Smooth muscle cell of the brain vasculature (primary cell): ENCODE measurements around the gene HNRNPH1.
"Not testable (repeated sequence)": the region's sequence is repeated elsewhere in the genome, so short reads cannot be mapped to it uniquely, and the experiment has no call there.

Experiments
- DNase-seq: peaks from one replicate; pipeline ENCODE4 v3.0.0-alpha.2; 2012; ENCODE audit warnings: low read depth, low spot score

The HNRNPH1 gene, protein sequence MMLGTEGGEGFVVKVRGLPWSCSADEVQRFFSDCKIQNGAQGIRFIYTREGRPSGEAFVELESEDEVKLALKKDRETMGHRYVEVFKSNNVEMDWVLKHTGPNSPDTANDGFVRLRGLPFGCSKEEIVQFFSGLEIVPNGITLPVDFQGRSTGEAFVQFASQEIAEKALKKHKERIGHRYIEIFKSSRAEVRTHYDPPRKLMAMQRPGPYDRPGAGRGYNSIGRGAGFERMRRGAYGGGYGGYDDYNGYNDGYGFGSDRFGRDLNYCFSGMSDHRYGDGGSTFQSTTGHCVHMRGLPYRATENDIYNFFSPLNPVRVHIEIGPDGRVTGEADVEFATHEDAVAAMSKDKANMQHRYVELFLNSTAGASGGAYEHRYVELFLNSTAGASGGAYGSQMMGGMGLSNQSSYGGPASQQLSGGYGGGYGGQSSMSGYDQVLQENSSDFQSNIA

DNA sequence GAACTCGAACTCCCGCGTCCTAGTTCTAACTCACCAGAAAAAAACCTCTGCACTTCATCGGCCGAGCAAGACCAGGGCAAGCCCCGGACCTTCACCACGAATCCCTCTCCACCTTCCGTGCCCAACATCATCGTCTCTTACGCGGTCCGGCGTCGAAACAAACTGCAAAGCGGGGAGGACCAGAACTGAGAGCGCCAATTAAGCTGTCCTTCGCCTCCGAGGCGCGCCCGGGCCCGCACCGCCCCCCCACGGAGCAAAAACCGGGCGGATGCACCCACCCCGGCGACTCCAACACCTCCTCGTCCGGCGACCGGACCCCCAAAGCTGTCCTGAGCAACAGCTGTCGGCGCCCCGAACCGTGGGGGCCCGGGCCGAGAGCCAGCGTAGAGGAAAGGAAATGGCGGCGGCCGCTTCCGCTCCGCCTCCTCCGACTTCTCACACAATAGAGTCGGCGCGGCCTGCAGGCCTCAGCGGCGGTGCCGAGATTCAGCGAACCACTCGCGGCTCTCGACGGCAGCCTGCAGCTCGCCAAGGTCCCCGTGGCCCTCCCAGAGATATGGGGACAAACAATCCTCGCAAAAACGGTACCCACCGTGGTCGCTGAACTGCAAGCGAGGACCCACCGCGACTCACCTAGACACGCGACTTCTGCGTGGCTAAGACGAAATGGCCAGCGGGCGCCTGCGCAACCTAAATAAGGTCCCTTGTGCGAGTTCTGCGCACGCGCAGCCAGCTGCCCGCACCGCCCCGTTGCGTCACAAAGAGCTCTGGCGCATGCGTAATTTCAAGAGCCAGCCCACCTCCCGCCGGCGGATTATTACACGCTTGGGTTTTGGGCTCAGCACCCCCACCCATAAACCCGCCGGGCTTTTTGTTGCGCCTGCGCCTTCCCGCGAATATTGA lies at the start of gene HNRNPH1:
TSS of gene HNRNPH1 (minus strand) at position 669 of the 903 bp plus-strand sequence. CDS start at position 131, 538 bp downstream.
- peak; percentile 99 for DNase-seq

DNA sequence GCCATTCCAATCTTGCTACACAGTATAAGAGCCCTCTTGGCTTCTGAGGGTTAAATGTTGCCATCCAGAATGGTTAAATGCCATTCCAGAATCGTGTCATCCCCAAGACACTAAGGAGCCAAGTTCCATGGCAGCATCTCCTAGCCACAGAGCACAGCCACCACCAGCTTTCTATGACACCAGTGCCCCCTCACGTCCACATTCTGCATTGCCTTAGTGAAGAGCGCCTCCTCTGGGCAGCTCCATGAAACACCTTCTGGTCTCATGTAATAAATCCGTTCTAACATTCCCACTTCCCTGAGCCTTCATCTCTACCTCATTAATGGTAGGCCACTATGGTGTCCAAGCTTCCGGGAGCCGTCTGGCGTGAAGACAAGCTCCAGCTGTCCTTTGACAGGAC lies 44.9 kb upstream of the HNRNPH1 start:
- DNase-seq = peak; percentile 26

DNA sequence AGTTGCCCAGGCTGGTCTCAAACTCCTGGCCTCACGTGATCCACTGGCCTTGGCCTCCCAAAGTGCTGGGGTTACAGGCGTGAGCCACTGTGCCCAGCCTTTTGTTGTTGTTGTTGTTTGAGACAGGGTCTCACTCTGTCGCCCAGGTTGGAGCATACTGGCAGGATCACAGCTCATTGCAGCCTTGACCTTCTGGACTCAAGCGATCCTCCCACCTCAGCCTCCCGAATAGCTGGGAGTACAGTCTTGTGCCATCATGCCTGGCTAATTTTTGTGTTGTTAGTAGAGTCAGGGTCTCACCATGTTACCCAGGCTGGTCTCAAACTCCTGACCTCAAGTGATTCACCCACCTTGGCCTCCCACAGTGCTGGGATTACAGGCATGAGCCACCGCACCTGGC lies 38.2 kb upstream of the HNRNPH1 start:
- DNase-seq = not testable (repeated sequence)

DNA sequence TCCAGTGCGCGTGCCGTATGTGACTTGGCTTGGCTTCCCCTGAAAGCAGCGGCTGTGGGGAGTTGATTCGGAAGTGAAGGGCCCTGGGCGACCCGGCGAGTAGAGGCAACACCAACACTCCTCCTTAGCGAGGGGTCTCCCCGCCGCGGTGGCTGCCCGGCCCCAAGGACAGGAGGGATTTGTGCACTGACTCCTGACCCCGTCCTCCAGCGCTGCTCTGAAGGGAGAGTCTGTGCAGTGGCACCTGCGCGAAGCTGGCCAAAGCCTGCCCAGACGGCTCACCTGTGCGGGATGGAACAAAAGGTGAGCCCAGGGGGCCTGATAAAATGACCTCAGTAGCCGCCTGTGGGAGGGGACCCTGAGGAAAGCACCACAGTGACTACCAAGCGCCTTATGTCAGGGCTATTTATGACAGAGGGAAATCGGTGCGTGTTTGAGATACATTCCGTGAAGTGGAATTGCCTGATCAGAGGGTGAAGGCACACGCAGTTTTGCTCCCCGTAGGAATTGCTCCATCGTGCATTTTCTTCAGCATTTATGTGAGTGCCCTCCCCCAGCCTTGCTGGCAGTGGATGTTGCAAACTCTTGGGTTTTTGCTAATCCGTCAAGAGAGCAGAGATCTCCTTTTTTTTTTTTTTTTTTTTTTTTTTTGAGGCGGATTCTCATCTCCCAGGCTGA lies 34.8 kb upstream of the HNRNPH1 start:
- DNase-seq = not testable (repeated sequence)

DNA sequence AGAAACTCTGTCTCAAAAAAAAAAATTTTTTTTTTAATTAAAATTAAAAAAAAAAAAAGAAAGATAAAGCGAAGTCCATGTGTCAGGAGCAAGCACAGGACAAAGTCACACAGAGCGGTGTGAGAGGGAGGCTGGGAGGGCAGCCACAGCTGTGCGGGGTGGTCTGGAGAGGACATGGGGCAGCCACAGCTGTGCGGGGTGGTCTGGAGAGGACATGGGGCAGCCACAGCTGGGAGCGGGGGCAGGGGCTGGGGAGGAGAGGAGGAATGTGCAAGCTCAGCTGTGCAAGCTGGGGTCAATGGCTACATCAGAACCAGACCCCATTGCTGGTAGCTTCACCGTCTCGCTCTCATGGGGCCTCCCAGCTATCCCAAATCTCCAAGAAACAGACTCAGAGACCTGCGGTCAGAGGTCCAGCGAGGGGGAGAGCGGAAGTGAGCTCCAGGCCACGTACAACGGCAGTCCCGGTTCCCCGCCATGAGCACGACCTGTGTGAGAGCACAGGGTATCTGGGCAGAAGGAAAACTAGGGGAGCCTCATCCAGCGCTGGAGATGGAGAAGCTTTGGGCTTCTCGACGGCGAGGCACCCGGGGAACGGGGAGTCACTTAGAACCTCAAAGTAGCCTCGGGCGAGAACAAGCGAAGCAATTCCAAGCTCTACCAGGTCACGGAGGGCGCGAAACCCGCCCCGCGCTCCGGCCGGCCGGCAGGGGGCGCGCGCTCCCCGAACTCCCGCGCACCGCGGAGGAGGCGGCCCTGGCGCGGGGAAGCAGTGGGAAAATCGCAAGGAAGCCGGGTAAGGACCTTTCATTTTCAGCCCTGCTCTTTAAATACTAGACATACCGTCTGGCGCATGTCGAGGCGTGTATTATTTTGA lies 34.1 kb upstream of the HNRNPH1 start:
- not testable (repeated sequence) for DNase-seq

DNA sequence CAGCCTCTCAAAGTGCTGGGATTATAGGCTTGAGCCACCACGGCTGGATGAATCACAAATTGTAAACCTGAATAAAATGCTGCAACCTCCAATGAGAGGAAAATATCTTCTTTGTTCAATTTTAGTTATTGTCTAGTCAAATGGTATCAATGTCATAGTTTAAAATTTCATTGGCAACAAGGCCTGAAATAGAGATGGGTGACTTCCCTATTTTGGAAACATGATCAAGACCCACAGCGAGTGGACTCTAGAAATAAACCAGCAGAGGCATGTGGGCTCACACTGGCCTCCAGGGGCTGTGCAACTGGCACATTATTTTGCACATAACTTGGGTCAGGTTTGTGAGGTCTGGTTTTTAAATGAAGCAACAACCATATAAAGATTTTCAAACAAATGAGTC lies 29.7 kb upstream of the HNRNPH1 start:
- not testable (repeated sequence) for DNase-seq

DNA sequence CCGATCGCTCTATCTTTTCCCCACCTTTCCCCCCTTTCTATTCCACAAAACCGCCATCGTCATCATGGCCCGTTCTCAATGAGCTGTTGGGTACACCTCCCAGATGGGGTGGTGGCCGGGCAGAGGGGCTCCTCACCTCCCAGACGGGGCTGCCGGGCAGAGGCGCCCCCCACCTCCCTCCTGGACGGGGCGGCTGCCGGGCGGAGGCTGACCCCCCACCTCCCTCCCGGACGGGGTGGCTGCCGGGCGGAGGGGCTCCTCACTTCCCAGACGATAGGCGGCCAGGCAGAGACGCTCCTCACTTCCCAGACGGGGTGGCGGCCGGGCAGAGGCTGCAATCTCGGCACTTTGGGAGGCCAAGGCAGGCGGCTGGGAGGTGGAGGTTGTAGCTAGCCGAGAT lies 26.8 kb upstream of the HNRNPH1 start:
- not testable (repeated sequence) for DNase-seq

DNA sequence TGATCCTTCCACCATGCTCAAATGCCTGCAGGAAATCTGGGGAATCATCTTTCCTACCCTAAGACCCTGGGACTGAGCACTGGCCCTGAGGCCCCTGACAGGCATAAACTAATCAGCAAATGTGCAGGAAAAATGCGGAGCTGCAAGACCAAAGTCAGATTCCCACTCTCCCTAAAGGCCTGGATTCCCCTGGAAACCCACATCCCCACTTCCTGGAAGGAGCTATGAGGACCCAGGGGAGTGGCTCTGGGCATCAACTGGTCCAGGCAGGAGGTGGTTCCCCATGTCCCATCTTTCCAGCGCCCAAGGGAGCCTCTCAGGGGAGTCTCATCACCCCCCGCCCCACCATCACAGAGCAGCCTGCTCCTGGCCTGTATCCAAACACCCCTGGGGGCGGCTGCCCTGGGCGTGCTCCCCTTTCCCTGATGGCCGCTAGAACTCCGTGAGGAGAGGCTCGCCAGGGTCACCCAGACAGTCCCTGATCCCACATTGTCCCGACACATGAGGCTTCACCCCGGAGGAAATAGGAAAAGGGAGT lies 25.8 kb upstream of the HNRNPH1 start:
- DNase-seq = not testable (repeated sequence)

DNA sequence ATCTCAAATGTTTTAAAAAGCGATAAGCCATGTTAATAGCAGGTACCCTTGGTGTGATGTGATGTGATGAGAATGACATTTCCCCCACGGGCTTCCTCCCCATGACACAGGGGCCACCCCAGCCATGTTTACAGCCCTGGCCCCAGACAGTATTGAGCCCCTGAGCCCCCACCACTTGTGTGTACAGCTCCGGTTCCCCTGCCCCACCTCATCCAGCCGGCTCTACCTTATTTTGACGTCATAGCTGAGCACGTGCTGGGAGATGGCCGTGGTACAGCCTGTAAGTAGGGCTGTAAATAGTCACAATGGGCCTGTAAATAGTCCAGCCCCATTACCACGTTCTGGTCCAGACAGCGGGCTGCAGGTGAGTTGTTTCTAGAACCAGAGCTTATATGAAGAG lies 24.9 kb upstream of the HNRNPH1 start:
- no peak for DNase-seq

DNA sequence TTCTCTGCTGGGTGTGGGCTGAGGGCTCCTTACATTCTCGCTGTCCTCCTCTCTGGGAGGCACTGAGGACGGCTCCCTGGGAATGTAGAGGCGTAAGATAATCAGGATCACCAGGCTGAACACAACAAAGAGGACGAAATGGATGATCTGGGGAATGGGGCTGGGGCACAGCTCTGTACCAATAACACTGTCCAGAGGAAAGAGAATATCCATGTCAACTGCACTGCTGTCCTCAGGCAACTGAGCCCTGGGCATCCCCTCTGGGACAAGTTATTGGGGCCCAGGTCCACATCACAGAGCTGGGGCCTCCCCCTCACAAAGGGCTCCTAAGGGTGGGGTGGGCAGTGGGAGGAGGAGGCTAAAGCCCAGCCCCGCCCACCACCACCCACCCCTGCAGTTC lies 21.3 kb upstream of the HNRNPH1 start:
- DNase-seq = not testable (repeated sequence)

DNA sequence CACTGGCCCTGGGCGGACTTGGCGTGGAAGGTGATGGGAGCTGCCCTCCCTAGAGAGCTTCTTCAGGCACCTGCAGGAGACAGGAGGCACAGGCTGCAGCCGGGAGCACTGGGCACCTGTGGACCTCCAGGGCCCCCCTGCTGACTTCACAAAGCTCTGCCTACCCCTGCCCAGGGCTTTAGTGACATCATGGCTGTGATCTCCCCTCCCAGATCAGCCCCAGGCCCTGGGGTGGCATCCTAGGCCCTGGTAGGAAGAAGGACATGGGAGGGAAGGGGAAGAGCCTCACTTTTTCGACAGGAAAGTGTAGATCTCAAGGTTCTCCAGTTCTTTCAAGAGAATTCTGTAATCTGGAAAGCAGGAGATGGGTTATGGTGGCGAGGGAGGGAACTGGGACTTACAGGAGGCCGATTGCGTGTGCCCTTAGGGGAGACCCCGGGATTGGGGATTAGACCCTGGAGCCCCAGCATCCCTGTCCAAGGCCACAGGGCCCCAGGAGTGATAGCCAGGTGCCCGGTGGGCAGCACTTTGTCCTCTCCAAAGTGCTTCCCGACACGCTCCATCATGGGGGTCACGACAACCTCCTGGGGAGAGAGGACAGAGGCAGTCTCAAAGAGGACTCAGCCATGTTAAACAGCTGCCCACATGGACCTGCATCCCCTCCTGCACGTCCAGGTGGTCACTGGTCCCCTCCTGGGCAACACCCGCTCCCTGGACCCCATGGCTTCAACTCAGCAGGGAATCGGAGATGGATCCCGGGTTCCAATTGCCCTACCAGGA lies 19.9 kb upstream of the HNRNPH1 start:
- DNase-seq = not testable (repeated sequence)

DNA sequence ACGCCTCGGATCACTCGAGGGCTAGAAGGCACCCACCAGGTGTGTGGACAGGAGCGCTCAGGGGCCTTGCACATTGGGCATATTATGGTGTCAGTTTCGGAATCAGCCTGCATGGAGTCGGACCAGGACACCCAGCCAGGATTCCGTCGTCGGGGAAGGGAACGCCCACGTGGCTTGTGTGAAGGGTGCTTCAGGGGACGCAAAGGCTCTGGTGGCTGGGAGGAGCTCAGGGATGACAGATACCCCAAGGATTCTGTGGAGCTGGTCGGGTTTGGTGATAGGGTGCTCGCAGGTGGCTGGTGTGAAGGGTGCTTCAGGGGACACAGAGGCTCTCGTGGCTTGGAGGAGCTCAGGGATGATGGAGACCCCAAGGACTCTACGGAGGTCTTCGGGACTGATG lies 19.2 kb upstream of the HNRNPH1 start:
- DNase-seq = not testable (repeated sequence)

DNA sequence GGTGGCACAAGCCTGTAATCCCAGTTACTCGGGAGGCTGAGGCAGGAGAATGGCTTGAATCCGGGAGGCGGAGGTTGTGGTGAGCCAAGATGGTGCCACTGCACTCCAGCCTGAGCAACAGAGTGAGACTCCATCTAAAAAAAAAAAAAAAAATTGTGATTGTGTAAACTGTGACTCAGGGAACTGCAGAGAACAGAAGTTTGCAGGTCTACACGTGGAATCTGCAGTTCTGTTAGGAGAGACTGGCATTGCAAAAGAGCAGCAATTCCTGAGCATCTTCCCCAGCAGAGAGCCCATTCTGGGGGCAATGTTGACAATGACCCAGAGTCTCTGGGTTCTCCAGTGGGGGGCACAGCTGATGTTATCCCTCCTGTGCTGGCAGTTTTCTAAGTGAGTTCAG lies 18.3 kb upstream of the HNRNPH1 start:
- not testable (repeated sequence) for DNase-seq

DNA sequence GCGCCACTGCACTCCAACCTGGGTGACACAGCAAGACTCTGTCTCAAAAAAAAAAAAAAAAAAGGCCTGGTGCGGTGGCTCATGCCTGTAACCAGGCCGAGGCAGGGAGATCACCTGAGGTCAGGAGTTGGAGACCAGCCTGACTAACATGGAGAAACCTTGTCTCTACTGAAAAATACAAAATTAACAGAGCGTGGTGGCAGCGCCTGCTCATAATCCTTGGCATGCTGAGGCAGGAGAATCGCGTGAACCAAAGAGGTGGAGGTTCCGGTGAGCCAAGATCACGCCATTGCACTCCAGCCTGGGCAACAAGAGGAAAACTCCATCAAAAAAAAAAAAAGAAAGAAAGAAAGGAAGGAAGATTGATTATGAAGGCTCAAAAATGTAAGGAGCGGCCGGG lies 15.8 kb upstream of the HNRNPH1 start:
- not testable (repeated sequence) for DNase-seq

DNA sequence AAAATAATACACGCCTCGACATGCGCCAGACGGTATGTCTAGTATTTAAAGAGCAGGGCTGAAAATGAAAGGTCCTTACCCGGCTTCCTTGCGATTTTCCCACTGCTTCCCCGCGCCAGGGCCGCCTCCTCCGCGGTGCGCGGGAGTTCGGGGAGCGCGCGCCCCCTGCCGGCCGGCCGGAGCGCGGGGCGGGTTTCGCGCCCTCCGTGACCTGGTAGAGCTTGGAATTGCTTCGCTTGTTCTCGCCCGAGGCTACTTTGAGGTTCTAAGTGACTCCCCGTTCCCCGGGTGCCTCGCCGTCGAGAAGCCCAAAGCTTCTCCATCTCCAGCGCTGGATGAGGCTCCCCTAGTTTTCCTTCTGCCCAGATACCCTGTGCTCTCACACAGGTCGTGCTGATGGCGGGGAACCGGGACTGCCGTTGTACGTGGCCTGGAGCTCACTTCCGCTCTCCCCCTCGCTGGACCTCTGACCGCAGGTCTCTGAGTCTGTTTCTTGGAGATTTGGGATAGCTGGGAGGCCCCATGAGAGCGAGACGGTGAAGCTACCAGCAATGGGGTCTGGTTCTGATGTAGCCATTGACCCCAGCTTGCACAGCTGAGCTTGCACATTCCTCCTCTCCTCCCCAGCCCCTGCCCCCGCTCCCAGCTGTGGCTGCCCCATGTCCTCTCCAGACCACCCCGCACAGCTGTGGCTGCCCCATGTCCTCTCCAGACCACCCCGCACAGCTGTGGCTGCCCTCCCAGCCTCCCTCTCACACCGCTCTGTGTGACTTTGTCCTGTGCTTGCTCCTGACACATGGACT lies 11.1 kb upstream of the HNRNPH1 start:
- DNase-seq = not testable (repeated sequence)

DNA sequence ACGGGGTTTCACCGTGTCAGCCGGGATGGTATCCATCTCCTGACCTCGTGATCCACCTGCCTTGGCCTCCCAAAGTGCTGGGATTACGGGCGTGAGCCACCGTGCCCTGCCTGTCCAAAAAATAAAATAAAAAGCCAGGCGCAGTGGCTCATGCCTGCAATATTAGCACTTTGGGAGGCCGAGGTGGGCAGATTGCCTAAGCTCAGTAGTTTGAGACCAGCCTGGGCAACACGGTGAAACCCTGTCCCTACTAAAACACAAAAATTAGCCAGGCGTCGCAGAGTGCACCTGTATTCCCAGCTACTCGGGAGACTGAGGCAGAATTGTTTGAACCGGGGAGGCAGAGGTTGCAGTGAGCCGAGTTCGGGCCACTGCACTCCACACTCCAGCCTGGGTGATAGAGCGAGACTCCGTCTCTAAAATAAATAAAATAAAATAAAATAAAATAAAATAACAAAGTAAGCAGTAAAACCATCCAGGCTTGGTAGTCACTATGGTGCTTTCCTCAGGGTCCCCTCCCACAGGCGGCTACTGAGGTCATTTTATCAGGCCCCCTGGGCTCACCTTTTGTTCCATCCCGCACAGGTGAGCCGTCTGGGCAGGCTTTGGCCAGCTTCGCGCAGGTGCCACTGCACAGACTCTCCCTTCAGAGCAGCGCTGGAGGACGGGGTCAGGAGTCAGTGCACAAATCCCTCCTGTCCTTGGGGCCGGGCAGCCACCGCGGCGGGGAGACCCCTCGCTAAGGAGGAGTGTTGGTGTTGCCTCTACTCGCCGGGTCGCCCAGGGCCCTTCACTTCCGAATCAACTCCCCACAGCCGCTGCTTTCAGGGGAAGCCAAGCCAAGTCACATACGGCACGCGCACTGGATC lies 10.3 kb upstream of the HNRNPH1 start:
- DNase-seq = not testable (repeated sequence)

DNA sequence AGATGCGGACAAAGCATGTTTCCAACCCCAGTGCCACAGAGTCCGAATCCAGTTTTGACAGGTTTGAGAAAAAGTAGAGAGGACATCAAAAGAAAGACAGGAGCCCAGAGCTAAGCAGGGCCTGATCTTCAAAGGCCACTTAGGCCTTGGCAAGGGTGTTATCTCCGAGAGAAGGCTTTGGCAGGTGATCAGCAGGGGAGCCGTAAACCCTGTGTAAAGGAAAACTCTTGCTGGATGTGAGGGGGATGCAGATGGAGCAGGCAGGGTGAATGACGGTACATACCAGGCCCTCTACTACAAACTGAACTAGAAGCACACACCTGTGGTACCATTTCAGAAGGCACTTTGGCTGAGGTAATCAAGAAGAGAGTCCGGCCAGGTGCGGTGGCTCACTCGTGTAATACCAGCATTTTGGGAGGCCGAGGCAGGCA lies 1.4 kb upstream of the HNRNPH1 start:
- DNase-seq = no peak
